Activated CD4-positive, alpha-beta T cell treated with anti-CD3 and anti-CD28 coated beads, Interleukin-2, amount 50 U/mL, for 24 hours (primary cell): Measurements from ENCODE around the gene IL3RA.
"Not testable (repeated sequence)": the region's sequence is repeated elsewhere in the genome, so short reads cannot be mapped to it uniquely, and the experiment has no call there.

ENCODE experiments used
- DNase-seq, 2 donors: peaks; one replicate each; pipeline ENCODE4 v3.0.0-alpha.2; 2020; ENCODE audit warnings: low read depth in 1 of 2, low spot score in 1 of 2

Gene IL3RA

GRCh38 chrX:1422135-1422465 lies 85.5 kb downstream of the IL3RA start:
- DNase-seq = no peak

GRCh38 chrX:1423215-1423614 lies 86.6 kb downstream of the IL3RA start:
- DNase-seq = no peak

- no peak for DNase-seq
These were observed 87.7 kb downstream of the IL3RA start for GRCh38 chrX:1424147-1424851.

- DNase-seq = no peak
These were observed 88.8 kb downstream of the IL3RA start for GRCh38 chrX:1425381-1425780.

GRCh38 chrX:1426321-1426720 lies 89.7 kb downstream of the IL3RA start:
- not testable (repeated sequence) for DNase-seq

- DNase-seq = no peak
These were observed 91.2 kb downstream of the IL3RA start for GRCh38 chrX:1427756-1428155.

- DNase-seq = no peak
These were observed 93.9 kb downstream of the IL3RA start for GRCh38 chrX:1430451-1430850.
